ENCODE results near the gene CETN2.

- TF ChIP-seq EP300 (IDR thresholded peaks at IDR 0.05) (no peak), POLR2AphosphoS5 (IDR thresholded peaks at IDR 0.05) (no peak)
Measured at GRCh38 chrX:152823657-152824056, 6.9 kb downstream of the CETN2 start.

Measured in sigmoid colon (tissue), 4 donors.